Pancreas (tissue), 10 donors: ENCODE measurements around the gene RUNX1. TPM values are rescaled to one million over a fixed set of nuclear protein-coding genes. Genes with fewer than 3 reads are reported as not detected.

Source experiments
- ATAC-seq, 4 donors: fragments of 200-7000 bp; cut with Tn5 transposase; one replicate each; pipeline versions ENCODE4 v1.8.0 to v1.9.1; 2020; ENCODE audit warnings: mild to moderate bottlenecking in 4 of 4, moderate library complexity in 4 of 4
- DNase-seq, 6 donors: peaks; one replicate each; pipeline ENCODE4 v3.0.0-alpha.2; 2020
- FAIRE-seq: peaks from 2 replicates; lab custom pipeline; 2012; peaks lifted over from hg19 to GRCh38; lab: Jason Lieb, UNC
- H3K27ac ChIP-seq, 4 donors: fragments of 200-600 bp; sonication (generic); 1 replicate in 3 of 4; 2 replicates in 1 of 4; pipeline versions ENCODE4 v1.5.0 to v1.8.0; 2020
- H3K27me3 ChIP-seq, 4 donors: fragments of 200-600 bp; one replicate each; pipeline ENCODE4 v1.8.0; 2021
- H3K36me3 ChIP-seq, 3 donors: fragments of 200-600 bp; sonication (generic) in 1 of 3; one replicate each; pipeline versions ENCODE4 v1.5.0 to v1.8.0; 2020 to 2021
- H3K4me1 ChIP-seq, 3 donors: fragments of 200-600 bp; one replicate each; pipeline ENCODE4 v1.8.0; 2021
- H3K4me3 ChIP-seq, 4 donors: fragments of 200-600 bp; sonication (generic) in 2 of 4; one replicate each; pipeline versions ENCODE4 v1.5.0 to v1.8.0; 2020 to 2021
- H3K9me3 ChIP-seq, 4 donors: fragments of 200-600 bp; one replicate each; pipeline ENCODE4 v1.8.0; 2021
- CTCF ChIP-seq, 4 donors: fragments of 200-600 bp; sonication (generic) in 3 of 4; IDR thresholded peaks; one replicate each; pipeline versions ENCODE4 v1.5.0 to v1.8.0; 2021; ENCODE audit warnings: antibody characterized with exemption in 4 of 4
- WGBS, 2 donors: extraction: QIAGEN DNeasy Blood & Tissue Kit; methylation state at CpG; one replicate each; pipeline ENCODE4 v1.1.7; 2013; 5-methylcytosine and 5-hydroxymethylcytosine counted together
- intact Hi-C, 3 donors: fragments of 100-400 bp; cut with DNase I; formaldehyde crosslinking; loops; one replicate each; pipeline versions ENCODE4 v1.11.1 to v1.14.2; 2022
- polyA plus RNA-seq, 2 donors: library from polyadenylated mRNA; stranded (reverse); fragments of 200-250 nt; gene quantifications; one replicate each; pipeline ENCODE4 v1.2.3, GENCODE V29; 2013
- total RNA-seq, 6 donors: library from RNA; stranded (reverse); fragmentation: NEBNext Ultra II Directional in 4 of 6; extraction: Animal tissue kit (Norgen Biotek cat#: 25700) in 4 of 6; gene quantifications; one replicate each; pipeline versions ENCODE4 v1.2.1 to v1.2.4, GENCODE V29; 2021 to 2023
- donor health status: healthy with polysubstance abuse.
- donor health status: DM: no; HTN: no; CAD: no; lungs with moderate emphysema.
- donor health status: DM: no; HTN: no; CAD: no.
- donor health status: control.
- donor health status: control.
- donor health status: Bipolar disorder and iron deficiency.
- donor health status: DM: yes; HTN: yes; CAD: no.
- donor health status: DM: no; HTN: no; CAD: no.
- donor health status: DM: no; HTN: no; CAD: no.
- donor health status: DM: yes; HTN: yes; CAD: no.

The RUNX1 gene
- total and polyA plus RNA-seq, 8 donors, result 2.1 to 38.2 (median 4.5) TPM

GRCh38 chr21:34946385-34946840 lies 102.7 kb downstream of the RUNX1 start:
- DNase-seq (no peak), FAIRE-seq (no peak), ATAC-seq (no peak)
- no peaks in the 10 kb centered on the region for H3K27me3 ChIP-seq
- intact Hi-C loops, result no loop called here
- H3K4me3 ChIP-seq, result no peak overlapping the region
- H3K36me3 ChIP-seq, result no peaks in the 10 kb centered on the region
- H3K27ac ChIP-seq, result no peak overlapping the region
- 75 to 83% methylated on average over 1 of the region's 1 CpG for WGBS, 2 donors
- H3K4me1 ChIP-seq, result no peaks in the 10 kb centered on the region
- TF ChIP-seq CTCF (IDR thresholded peaks at IDR 0.05), result no peak
- no peaks in the 10 kb centered on the region for H3K9me3 ChIP-seq

DNA sequence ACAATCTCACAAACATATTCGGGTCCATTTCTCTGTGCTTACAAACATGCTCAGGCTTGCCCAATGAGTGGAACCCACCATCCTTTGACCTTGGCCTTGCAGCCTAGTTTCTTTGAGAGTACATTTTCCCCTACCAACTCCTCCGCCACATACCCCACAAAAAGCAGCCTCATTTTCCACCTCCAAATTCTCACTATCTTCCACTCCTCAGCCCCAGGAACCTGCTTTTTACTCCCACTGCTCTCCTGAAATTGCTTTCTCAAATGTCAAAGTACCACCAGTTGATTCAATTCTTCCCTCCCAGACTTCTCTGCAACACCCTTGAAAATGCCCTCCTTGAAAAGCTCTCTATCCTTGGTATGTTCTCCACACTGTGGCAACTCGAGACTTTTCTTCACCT lies 103.8 kb downstream of the RUNX1 start:
- no peak for FAIRE-seq
- 70 to 81% methylated on average over 3 of the region's 3 CpGs for WGBS, 2 donors

DNA sequence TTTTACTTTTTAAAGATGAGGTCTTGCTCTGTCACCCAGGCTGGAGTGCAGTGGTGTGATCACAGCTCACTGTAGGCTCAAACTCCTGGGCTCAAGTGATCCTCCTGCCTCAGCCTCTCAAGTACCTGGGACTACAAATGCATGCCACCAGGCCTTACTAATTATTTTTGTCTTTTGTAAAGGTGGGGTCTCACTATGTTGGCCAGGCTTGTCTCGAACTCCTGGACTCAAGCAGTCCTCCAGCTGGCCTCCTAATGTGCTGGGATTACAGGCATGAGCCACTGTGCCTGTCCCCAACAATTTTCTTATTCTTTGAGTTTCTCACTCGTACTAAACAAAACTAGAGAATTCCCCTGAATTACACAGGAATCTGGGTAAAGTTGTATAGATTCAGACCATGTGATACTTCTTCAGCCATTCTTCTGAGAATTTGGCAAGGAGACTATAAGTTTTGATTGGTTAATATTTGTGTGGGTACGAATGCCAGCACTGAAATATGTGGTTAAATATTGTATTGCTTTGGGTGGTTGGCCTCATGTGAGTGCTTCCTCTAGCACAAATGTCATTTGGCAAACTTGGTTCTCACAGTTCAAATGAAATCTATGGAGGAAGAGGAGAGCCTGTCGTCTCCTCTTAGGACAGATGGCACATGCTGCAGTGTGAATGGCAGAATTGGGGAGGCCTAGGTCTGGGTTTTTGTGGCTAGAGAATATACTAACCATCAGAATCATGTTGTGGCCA lies 104.9 kb downstream of the RUNX1 start:
- DNase-seq (no peak), ATAC-seq (no peak), FAIRE-seq (no peak)
- 59 to 67% methylated on average over 4 of the region's 4 CpGs for WGBS, 2 donors
- Histone ChIP-seq H3K4me1 (no peaks in the 10 kb centered on the region), H3K27ac (no peak overlapping the region), H3K9me3 (no peaks in the 10 kb centered on the region), H3K27me3 (peaks cover 0 to 3% (median 0%) of the 10 kb centered on the region in 4 donors), H3K4me3 (no peak overlapping the region), H3K36me3 (no peaks in the 10 kb centered on the region)
- intact Hi-C loops, result no loop called here
- no peak for TF ChIP-seq CTCF (IDR thresholded peaks at IDR 0.05)

More for the DNA sequence above, 103.8 kb downstream of the RUNX1 start:
- intact Hi-C loops, result no loop called here
- Histone ChIP-seq H3K9me3 (no peaks in the 10 kb centered on the region), H3K4me1 (no peaks in the 10 kb centered on the region), H3K27me3 (peaks cover 0 to 1% (median 0%) of the 10 kb centered on the region in 4 donors), H3K4me3 (no peak overlapping the region), H3K27ac (no peak overlapping the region), H3K36me3 (no peaks in the 10 kb centered on the region)
- no peak for DNase-seq
- TF ChIP-seq CTCF (IDR thresholded peaks at IDR 0.05), result no peak
- ATAC-seq, result no peak

- no peaks in the 10 kb centered on the region for H3K36me3 ChIP-seq
- peaks cover 0 to 3% (median 0%) of the 10 kb centered on the region in 4 donors for H3K27me3 ChIP-seq
- intact Hi-C loops, result no loop called here
- H3K9me3 ChIP-seq, result no peaks in the 10 kb centered on the region
- H3K27ac ChIP-seq, result no peak overlapping the region
- FAIRE-seq (no peak), ATAC-seq (no peak), DNase-seq (no peak)
- no peaks in the 10 kb centered on the region for H3K4me1 ChIP-seq
- H3K4me3 ChIP-seq, result no peak overlapping the region
- WGBS, 2 donors, result 85 to 90% methylated on average over 7 of the region's 7 CpGs
- no peak for TF ChIP-seq CTCF (IDR thresholded peaks at IDR 0.05)
These were observed 106.2 kb downstream of the RUNX1 start for GRCh38 chr21:34942911-34943310.

- WGBS, 2 donors, result 50 to 51% methylated on average over 2 of the region's 2 CpGs
- no peaks in the 10 kb centered on the region for H3K4me1 ChIP-seq
- TF ChIP-seq CTCF (IDR thresholded peaks at IDR 0.05), result no peak
- no peak for ATAC-seq
- no peak overlapping the region for H3K27ac ChIP-seq
- H3K36me3 ChIP-seq, result no peaks in the 10 kb centered on the region
- no peak for DNase-seq
- no peaks in the 10 kb centered on the region for H3K9me3 ChIP-seq
- intact Hi-C loops, result no loop called here
- no peak overlapping the region for H3K4me3 ChIP-seq
- no peak for FAIRE-seq
- H3K27me3 ChIP-seq, result peaks cover 0 to 3% (median 0%) of the 10 kb centered on the region in 4 donors
These were observed 107.9 kb downstream of the RUNX1 start for GRCh38 chr21:34941162-34941561.
